NOMO-1 treated with DMSO at 0.1 percent for 48 hours (cell line): ENCODE data around the gene TSHR.
"Not testable (repeated sequence)": the region's sequence is repeated elsewhere in the genome, so short reads cannot be mapped to it uniquely, and the experiment has no call there.

Experiments used
- DNase-seq: peaks from one replicate; lab custom pipeline; 2025; ENCODE audit not compliant: unreplicated experiment; lab: John Stamatoyannopoulos, UW

Gene TSHR

GRCh38 chr14:80988735-80989429 is 33.5 kb downstream of the TSHR start:
- no peak for DNase-seq

- no peak for DNase-seq
Measured at GRCh38 chr14:80992580-80992979, 37.2 kb downstream of the TSHR start.

- peak; percentile 85 for DNase-seq
Measured at GRCh38 chr14:80996049-80996901, 40.9 kb downstream of the TSHR start.

GRCh38 chr14:81001447-81001846 is 46.0 kb downstream of the TSHR start:
- DNase-seq: no peak

GRCh38 chr14:81004575-81004974 is 49.2 kb downstream of the TSHR start:
- DNase-seq: no peak

GRCh38 chr14:81005540-81006228 is 50.3 kb downstream of the TSHR start:
- no peak for DNase-seq

- no peak for DNase-seq
Measured at GRCh38 chr14:81006266-81006665, 50.8 kb downstream of the TSHR start.

- DNase-seq: peak; percentile 24
Measured at GRCh38 chr14:81007131-81007530, 51.7 kb downstream of the TSHR start.

- DNase-seq: no peak
Measured at GRCh38 chr14:81009346-81009745, 53.9 kb downstream of the TSHR start.

GRCh38 chr14:81018251-81018650 is 62.8 kb downstream of the TSHR start:
- DNase-seq: peak; percentile 74

GRCh38 chr14:81018684-81019083 is 63.3 kb downstream of the TSHR start:
- peak; percentile 36 for DNase-seq

GRCh38 chr14:81019113-81019512 is 63.7 kb downstream of the TSHR start:
- DNase-seq: not testable (repeated sequence)

GRCh38 chr14:81023095-81023710 is 67.8 kb downstream of the TSHR start:
- no peak for DNase-seq

GRCh38 chr14:81028461-81028860 is 73.0 kb downstream of the TSHR start:
- peak; percentile 59 for DNase-seq

GRCh38 chr14:81031488-81031887 is 76.1 kb downstream of the TSHR start:
- no peak for DNase-seq

GRCh38 chr14:81033698-81034240 is 78.3 kb downstream of the TSHR start:
- DNase-seq: peak; percentile 92

- no peak for DNase-seq
Measured at GRCh38 chr14:81042438-81042837, 87.0 kb downstream of the TSHR start.

GRCh38 chr14:81051547-81051946 is 96.1 kb downstream of the TSHR start:
- DNase-seq: no peak

GRCh38 chr14:81054057-81054456 is 98.6 kb downstream of the TSHR start:
- DNase-seq: not testable (repeated sequence)

GRCh38 chr14:81055971-81056370 is 100.5 kb downstream of the TSHR start:
- no peak for DNase-seq

GRCh38 chr14:81062380-81062779 is 107.0 kb downstream of the TSHR start:
- DNase-seq: no peak
